ENCODE results near the gene HOPX. TPM values are rescaled to one million over a fixed set of nuclear protein-coding genes. Genes with fewer than 3 reads are reported as not detected.

The HOPX gene
- total and polyA plus RNA-seq, 2 of the 4 experiments (the other 2 are of a cell fraction) = 1.3 to 1.7 TPM

DNA sequence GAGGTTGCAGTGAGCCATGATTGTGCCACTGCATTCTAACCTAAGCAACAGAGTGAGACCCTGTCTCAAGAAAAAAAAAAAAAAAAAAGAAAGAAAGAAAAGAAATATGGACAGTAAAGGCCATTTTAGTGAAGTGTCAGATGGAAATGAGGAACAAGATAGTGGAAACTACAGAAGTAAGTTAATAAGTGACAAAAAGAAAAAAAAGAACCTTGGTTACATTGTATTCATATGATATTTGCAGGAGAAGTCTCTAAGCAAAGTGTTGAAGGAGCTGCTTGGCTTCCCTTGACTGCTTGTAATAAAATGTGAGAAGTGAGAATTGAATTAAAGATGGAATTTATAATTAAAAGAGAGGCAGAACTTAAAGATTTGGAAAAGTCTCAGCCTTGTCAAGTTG, 73.2 kb downstream of the HOPX start:
- no TSS peak for BruUV-seq (replicated peaks)
- no peak overlapping the region for H3K18ac ChIP-seq (ENCODE audit: low read depth, low read length)
- H3K27me3 ChIP-seq (ENCODE audit: control insufficient read depth, insufficient read depth, low read length) = peaks cover 5% of the 10 kb centered on the region
- no peak overlapping the region for H3K56ac ChIP-seq (ENCODE audit: extremely low read depth, insufficient read depth, low read length)
- H3K36me3 ChIP-seq (ENCODE audit: control insufficient read depth, insufficient read depth, low read length) = no peaks in the 10 kb centered on the region
- no peak overlapping the region for H4K8ac ChIP-seq (ENCODE audit: low read depth in 2 of 2, low read length in 2 of 2)
- no peak overlapping the region for H3K27ac ChIP-seq (ENCODE audit: insufficient read depth, low read length)
- no peak overlapping the region for H2BK20ac ChIP-seq (ENCODE audit: low read depth, low read length)
- no peak overlapping the region for H3K9ac ChIP-seq (ENCODE audit: low read depth, low read length)
- no peak overlapping the region for H3K4ac ChIP-seq (ENCODE audit: low read depth, low read length)
- TF ChIP-seq FOS (IDR thresholded peaks at IDR 0.05; ENCODE audit: low read depth, low read length) = no peak
- no peak for TF ChIP-seq NFE2L2 (IDR thresholded peaks at IDR 0.05; ENCODE audit: low read depth, low read length)
- no peak for TF ChIP-seq RFX5 (IDR thresholded peaks at IDR 0.05; ENCODE audit: low read depth, low read length)
- TF ChIP-seq MAFK (IDR thresholded peaks at IDR 0.05; ENCODE audit: low read depth, low read length) = no peak
- TF ChIP-seq RCOR1 (IDR thresholded peaks at IDR 0.05; ENCODE audit: insufficient replicate concordance, low read length) = no peak
- TF ChIP-seq CHD1 (IDR thresholded peaks at IDR 0.05; ENCODE audit: low read depth, low read length) = no peak
- TF ChIP-seq, protein P1, sequence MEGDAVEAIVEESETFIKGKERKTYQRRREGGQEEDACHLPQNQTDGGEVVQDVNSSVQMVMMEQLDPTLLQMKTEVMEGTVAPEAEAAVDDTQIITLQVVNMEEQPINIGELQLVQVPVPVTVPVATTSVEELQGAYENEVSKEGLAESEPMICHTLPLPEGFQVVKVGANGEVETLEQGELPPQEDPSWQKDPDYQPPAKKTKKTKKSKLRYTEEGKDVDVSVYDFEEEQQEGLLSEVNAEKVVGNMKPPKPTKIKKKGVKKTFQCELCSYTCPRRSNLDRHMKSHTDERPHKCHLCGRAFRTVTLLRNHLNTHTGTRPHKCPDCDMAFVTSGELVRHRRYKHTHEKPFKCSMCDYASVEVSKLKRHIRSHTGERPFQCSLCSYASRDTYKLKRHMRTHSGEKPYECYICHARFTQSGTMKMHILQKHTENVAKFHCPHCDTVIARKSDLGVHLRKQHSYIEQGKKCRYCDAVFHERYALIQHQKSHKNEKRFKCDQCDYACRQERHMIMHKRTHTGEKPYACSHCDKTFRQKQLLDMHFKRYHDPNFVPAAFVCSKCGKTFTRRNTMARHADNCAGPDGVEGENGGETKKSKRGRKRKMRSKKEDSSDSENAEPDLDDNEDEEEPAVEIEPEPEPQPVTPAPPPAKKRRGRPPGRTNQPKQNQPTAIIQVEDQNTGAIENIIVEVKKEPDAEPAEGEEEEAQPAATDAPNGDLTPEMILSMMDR (conservative IDR thresholded peaks at IDR 0.05; ENCODE audit: low read depth, low read length) = no peak
- TF ChIP-seq MXI1 (IDR thresholded peaks at IDR 0.05; ENCODE audit: borderline replicate concordance, low read depth, low read length) = no peak
- no peak for TF ChIP-seq SMC3 (IDR thresholded peaks at IDR 0.05; ENCODE audit: low read depth, low read length)
- TF ChIP-seq RAD21 (IDR thresholded peaks at IDR 0.05; ENCODE audit: low read length) = no peak
- no peak for TF ChIP-seq MAZ (IDR thresholded peaks at IDR 0.05; ENCODE audit: borderline replicate concordance, low read depth, low read length)
- TF ChIP-seq, protein P2, sequence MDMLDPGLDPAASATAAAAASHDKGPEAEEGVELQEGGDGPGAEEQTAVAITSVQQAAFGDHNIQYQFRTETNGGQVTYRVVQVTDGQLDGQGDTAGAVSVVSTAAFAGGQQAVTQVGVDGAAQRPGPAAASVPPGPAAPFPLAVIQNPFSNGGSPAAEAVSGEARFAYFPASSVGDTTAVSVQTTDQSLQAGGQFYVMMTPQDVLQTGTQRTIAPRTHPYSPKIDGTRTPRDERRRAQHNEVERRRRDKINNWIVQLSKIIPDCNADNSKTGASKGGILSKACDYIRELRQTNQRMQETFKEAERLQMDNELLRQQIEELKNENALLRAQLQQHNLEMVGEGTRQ (IDR thresholded peaks at IDR 0.05; ENCODE audit: low read depth, low read length) = no peak
- TF ChIP-seq CEBPB (IDR thresholded peaks at IDR 0.05; ENCODE audit: low read depth, low read length) = no peak
- no peaks in the 10 kb centered on the region for H3K79me1 ChIP-seq (ENCODE audit: low read depth in 1 of 2, low read length in 2 of 2)
- H3K4me2 ChIP-seq (ENCODE audit: low read depth, low read length) = no peak overlapping the region
- no peak overlapping the region for H2AK5ac ChIP-seq (ENCODE audit: low read depth, low read length)
- dilution Hi-C loops (cut with HindIII; ENCODE audit: low sequenced_read_pairs, unreplicated experiment) = no loop called here
- no peak overlapping the region for H3K23ac ChIP-seq (ENCODE audit: low read depth, low read length)
- H4K91ac ChIP-seq (ENCODE audit: insufficient read depth, low read depth, low read length) = no peak overlapping the region
- H3K4me1 ChIP-seq (ENCODE audit: control insufficient read depth, insufficient read depth, low read length) = peaks cover under 1% of the 10 kb centered on the region; the same call in 1 of the 2 replicates
- H3K4me3 ChIP-seq (ENCODE audit: insufficient read depth, low read depth, low read length) = no peak overlapping the region
- H3K9me1 ChIP-seq (ENCODE audit: insufficient read depth, low read length) = peaks cover 1% of the 10 kb centered on the region; the same call in 1 of the 2 replicates
- no peak overlapping the region for H2AFZ ChIP-seq (replicated peaks; ENCODE audit: low read length, poor library complexity)
- DNase-seq (no peak), ATAC-seq (ENCODE audit: low read depth) (no peak)
- intact Hi-C loops (cut with micrococcal nuclease) = no loop called here
- no peak overlapping the region for H2BK120ac ChIP-seq (ENCODE audit: low read depth, low read length)
- POLR2A ChIA-PET (ENCODE audit: unreplicated experiment) = no interaction called here
- in situ Hi-C loops (cut with MboI; ENCODE audit: low sequenced_read_pairs) = no loop called here
- H3K14ac ChIP-seq (replicated peaks; ENCODE audit: low read depth, low read length) = no peak overlapping the region
- H2BK15ac ChIP-seq (ENCODE audit: low read depth, low read length) = no peak overlapping the region
- H2AK9ac ChIP-seq (replicated peaks; ENCODE audit: low read depth, low read length, poor library complexity) = no peak overlapping the region
- H3K9me3 ChIP-seq (ENCODE audit: control insufficient read depth, insufficient read depth, low read length) = no peaks in the 10 kb centered on the region
- no peaks in the 10 kb centered on the region for H4K20me1 ChIP-seq (ENCODE audit: insufficient read depth, low read length)
- H2BK5ac ChIP-seq (ENCODE audit: low read depth, low read length, poor library complexity, severe bottlenecking) = no peak overlapping the region
- H4K5ac ChIP-seq (ENCODE audit: low read depth, low read length) = no peak overlapping the region
- CTCF ChIA-PET = no interaction called here
